ENCODE data around the gene TMPRSS2.
"Not testable (repeated sequence)": the region's sequence is repeated elsewhere in the genome, so short reads cannot be mapped to it uniquely, and the experiment has no call there.

TMPRSS2 gene

GRCh38 chr21:41425954-41426675, 81.8 kb downstream of the TMPRSS2 start, which contains the start of gene MX1:
Gene MX1, plus strand, starts transcription at chr21:41426239. Its CDS starts 5,832 bp downstream, at chr21:41432071.
- DNase-seq (ENCODE audit: low spot score): no peak

- no peak for DNase-seq (ENCODE audit: low spot score)
Measured at GRCh38 chr21:41425588-41425953, 82.4 kb downstream of the TMPRSS2 start.

GRCh38 chr21:41423305-41423636, 84.7 kb downstream of the TMPRSS2 start:
- DNase-seq (ENCODE audit: low spot score): not testable (repeated sequence)

- DNase-seq (ENCODE audit: low spot score): no peak
Measured at GRCh38 chr21:41422546-41423304, 85.2 kb downstream of the TMPRSS2 start.

GRCh38 chr21:41420998-41421397, 87.0 kb downstream of the TMPRSS2 start:
- not testable (repeated sequence) for DNase-seq (ENCODE audit: low spot score)

GRCh38 chr21:41419921-41420862, 87.8 kb downstream of the TMPRSS2 start:
- DNase-seq (ENCODE audit: low spot score): no peak

- no peak for DNase-seq (ENCODE audit: low spot score)
Measured at GRCh38 chr21:41418956-41419680, 88.8 kb downstream of the TMPRSS2 start.

- DNase-seq (ENCODE audit: low spot score): no peak
Measured at GRCh38 chr21:41418393-41418792, 89.6 kb downstream of the TMPRSS2 start.

- not testable (repeated sequence) for DNase-seq (ENCODE audit: low spot score)
Measured at GRCh38 chr21:41417505-41417904, 90.5 kb downstream of the TMPRSS2 start.
